Osteoblast (primary cell): Measurements from ENCODE around the gene ANKS1B. TPM values are rescaled to one million over a fixed set of nuclear protein-coding genes. Genes with fewer than 3 reads are reported as not detected.

Experiments used
- DNase-seq: peaks from one replicate; pipeline ENCODE4 v3.0.0; 2011; ENCODE audit warnings: low spot score, mixed read lengths; ENCODE audit not compliant: insufficient read length; ENCODE audit errors: missing footprints
- H2AFZ ChIP-seq: 2 replicates; pipeline ENCODE4 v1.6.0; 2011; ENCODE audit warnings: mild to moderate bottlenecking, low read length
- H3K27ac ChIP-seq: 2 replicates; pipeline ENCODE4 v1.5.1; 2011; ENCODE audit warnings: mild to moderate bottlenecking, low read depth, low read length, moderate library complexity
- H3K27me3 ChIP-seq: 2 replicates; pipeline ENCODE4 v1.6.0; 2012; ENCODE audit warnings: mild to moderate bottlenecking, control low read depth, inconsistent platforms, low read length, moderate library complexity; ENCODE audit not compliant: insufficient read depth
- H3K36me3 ChIP-seq: 2 replicates; pipeline ENCODE4 v1.5.1; 2011; ENCODE audit warnings: mild to moderate bottlenecking, low read length, control low read depth, moderate library complexity; ENCODE audit not compliant: insufficient read depth
- H3K4me1 ChIP-seq: 2 replicates; pipeline ENCODE4 v1.5.1; 2011; ENCODE audit warnings: mild to moderate bottlenecking, low read length, control low read depth, moderate library complexity; ENCODE audit not compliant: insufficient read depth
- H3K4me2 ChIP-seq: 2 replicates; pipeline ENCODE4 v1.6.0; 2011; ENCODE audit warnings: mild to moderate bottlenecking, low read length; ENCODE audit not compliant: insufficient read depth
- H3K4me3 ChIP-seq: fragments of 200-600 bp; sonication (generic); 3 replicates; pipeline ENCODE4 v1.5.1; 2012; ENCODE audit warnings: mild to moderate bottlenecking, low read length, inconsistent platforms; ENCODE audit not compliant: insufficient read depth
- H3K79me2 ChIP-seq: 2 replicates; pipeline ENCODE4 v1.6.0; 2012; ENCODE audit warnings: mild to moderate bottlenecking, low read length, control low read depth, inconsistent platforms; ENCODE audit not compliant: insufficient read depth
- H3K9me3 ChIP-seq: 2 replicates; pipeline ENCODE4 v1.5.1; 2011; ENCODE audit warnings: low read depth, low read length, control low read depth
- H4K20me1 ChIP-seq: 2 replicates; pipeline ENCODE4 v1.6.0; 2012; ENCODE audit warnings: mild to moderate bottlenecking, low read length, control low read depth; ENCODE audit not compliant: insufficient read depth
- total RNA-seq: library from RNA; depleted of rRNA; stranded (reverse); fragments of >200 nt; gene quantifications from 2 replicates; pipeline ENCODE4 v1.2.3, GENCODE V29; 2012
- TF ChIP-seq, protein P1 (sequence below): IDR thresholded peaks from 2 replicates; pipeline ENCODE4 v1.5.1; 2011; ENCODE audit warnings: mild to moderate bottlenecking, low read depth, low read length, moderate library complexity; ENCODE audit errors: extremely low read depth

Gene ANKS1B
- total RNA-seq, 1 donor: 2.2 TPM

DNA sequence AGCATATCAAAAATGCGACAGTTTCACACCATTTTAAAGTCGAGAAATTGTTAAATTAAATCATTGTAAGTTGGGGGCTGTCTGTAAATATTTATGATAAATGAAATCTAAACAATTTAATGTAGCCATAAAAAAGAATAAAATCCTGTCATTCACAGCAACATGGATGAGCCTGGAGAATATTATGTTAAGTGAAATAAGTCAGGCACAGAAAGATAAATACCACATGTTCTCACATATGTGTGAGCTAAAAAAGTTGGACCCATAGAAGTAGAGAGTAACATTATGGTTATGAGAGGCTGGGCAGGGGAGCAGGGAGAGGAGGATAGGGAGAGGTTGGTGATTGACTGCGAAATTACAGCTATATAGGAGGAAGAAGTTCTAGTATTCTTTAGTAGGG lies 201.3 kb downstream of the ANKS1B start:
- H3K27ac ChIP-seq: no peak overlapping the region
- no peaks in the 10 kb centered on the region for H3K36me3 ChIP-seq
- no peaks in the 10 kb centered on the region for H3K4me1 ChIP-seq
- H3K79me2 ChIP-seq: no peaks in the 10 kb centered on the region
- H3K9me3 ChIP-seq: no peaks in the 10 kb centered on the region
- H3K27me3 ChIP-seq: no peaks in the 10 kb centered on the region
- H4K20me1 ChIP-seq: no peaks in the 10 kb centered on the region
- H3K4me3 ChIP-seq: no peak overlapping the region
- no peak overlapping the region for H3K4me2 ChIP-seq
- no peak for DNase-seq
- H2AFZ ChIP-seq: no peak overlapping the region
- TF ChIP-seq, protein P1, sequence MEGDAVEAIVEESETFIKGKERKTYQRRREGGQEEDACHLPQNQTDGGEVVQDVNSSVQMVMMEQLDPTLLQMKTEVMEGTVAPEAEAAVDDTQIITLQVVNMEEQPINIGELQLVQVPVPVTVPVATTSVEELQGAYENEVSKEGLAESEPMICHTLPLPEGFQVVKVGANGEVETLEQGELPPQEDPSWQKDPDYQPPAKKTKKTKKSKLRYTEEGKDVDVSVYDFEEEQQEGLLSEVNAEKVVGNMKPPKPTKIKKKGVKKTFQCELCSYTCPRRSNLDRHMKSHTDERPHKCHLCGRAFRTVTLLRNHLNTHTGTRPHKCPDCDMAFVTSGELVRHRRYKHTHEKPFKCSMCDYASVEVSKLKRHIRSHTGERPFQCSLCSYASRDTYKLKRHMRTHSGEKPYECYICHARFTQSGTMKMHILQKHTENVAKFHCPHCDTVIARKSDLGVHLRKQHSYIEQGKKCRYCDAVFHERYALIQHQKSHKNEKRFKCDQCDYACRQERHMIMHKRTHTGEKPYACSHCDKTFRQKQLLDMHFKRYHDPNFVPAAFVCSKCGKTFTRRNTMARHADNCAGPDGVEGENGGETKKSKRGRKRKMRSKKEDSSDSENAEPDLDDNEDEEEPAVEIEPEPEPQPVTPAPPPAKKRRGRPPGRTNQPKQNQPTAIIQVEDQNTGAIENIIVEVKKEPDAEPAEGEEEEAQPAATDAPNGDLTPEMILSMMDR: no peak

DNA sequence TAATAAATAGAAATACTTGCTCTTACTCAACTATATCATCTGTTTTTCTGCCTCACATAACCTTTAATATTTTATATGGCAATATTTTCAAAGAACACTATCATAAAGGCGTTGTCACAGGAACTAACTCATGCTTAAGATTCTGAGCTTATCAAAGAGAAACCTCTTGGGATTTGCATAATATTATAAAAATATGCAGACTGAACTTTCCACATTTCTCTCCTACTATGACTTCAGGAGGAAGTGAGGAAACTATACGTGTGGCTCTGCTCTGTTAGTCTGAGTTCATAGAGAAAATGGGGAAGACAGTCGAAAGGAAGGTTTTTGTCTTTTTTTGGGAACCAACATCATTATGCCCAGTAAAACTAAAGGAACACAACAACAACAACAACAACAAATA lies 212.5 kb downstream of the ANKS1B start:
- H3K4me2 ChIP-seq: no peak overlapping the region
- H3K36me3 ChIP-seq: no peaks in the 10 kb centered on the region
- no peak overlapping the region for H3K27ac ChIP-seq
- H4K20me1 ChIP-seq: no peaks in the 10 kb centered on the region
- H3K79me2 ChIP-seq: no peaks in the 10 kb centered on the region
- H3K9me3 ChIP-seq: no peaks in the 10 kb centered on the region
- H3K4me3 ChIP-seq: no peak overlapping the region
- TF ChIP-seq, protein P1: no peak
- no peak overlapping the region for H2AFZ ChIP-seq
- H3K27me3 ChIP-seq: no peaks in the 10 kb centered on the region
- H3K4me1 ChIP-seq: no peaks in the 10 kb centered on the region
- DNase-seq: no peak

- Histone ChIP-seq H3K27ac (no peak overlapping the region), H3K4me1 (no peaks in the 10 kb centered on the region), H4K20me1 (no peaks in the 10 kb centered on the region), H3K79me2 (no peaks in the 10 kb centered on the region), H3K9me3 (no peaks in the 10 kb centered on the region), H3K4me3 (no peak overlapping the region), H3K4me2 (no peak overlapping the region), H2AFZ (no peak overlapping the region), H3K27me3 (no peaks in the 10 kb centered on the region), H3K36me3 (no peaks in the 10 kb centered on the region)
- DNase-seq: no peak
- TF ChIP-seq, protein P1: no peak
Measured at GRCh38 chr12:99771659-99772058, 213.1 kb downstream of the ANKS1B start.

DNA sequence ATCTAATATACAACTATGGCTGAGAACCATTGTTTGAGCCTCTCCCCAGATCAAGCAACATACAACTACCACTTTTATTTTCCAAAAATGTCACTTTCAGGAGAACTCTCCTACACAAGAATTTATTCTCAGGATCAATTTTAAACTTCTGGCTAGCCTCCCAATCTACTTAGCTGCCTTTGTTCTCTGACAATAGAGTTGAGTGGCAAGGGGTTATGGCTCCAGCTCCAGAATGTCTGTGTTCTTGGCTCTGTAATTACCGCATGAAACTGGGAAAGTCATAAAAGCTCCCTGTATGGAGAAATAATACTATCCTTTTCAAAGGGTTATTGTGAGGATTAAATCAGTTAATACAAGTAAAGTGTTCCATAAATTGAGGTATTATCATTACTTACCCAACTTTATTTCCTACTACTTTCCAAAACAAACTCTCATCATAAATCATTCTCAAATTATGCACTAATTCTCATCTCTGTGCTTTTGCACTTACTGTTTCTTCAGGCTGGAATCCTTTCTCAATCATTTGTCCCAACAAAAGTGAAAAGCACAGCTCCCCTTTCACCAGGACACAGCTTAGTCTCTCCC lies 215.2 kb downstream of the ANKS1B start:
- TF ChIP-seq, protein P1: no peak
- Histone ChIP-seq H3K27ac (no peak overlapping the region), H3K79me2 (no peaks in the 10 kb centered on the region), H3K36me3 (no peaks in the 10 kb centered on the region), H3K4me2 (no peak overlapping the region), H3K9me3 (no peaks in the 10 kb centered on the region), H3K4me1 (no peaks in the 10 kb centered on the region), H3K27me3 (no peaks in the 10 kb centered on the region), H2AFZ (no peak overlapping the region), H3K4me3 (no peak overlapping the region), H4K20me1 (no peaks in the 10 kb centered on the region)
- DNase-seq: no peak
